ENCODE measurements around the gene SRSF1.
A peak's percentile ranks its signal among the peaks of the same experiment; 100 is the strongest.

SRSF1 gene

GRCh38 chr17:57956291-57957119 lies 50.5 kb downstream of the SRSF1 start:
- TF ChIP-seq CTCF (IDR thresholded peaks at IDR 0.05; ENCODE audit: insufficient read depth, low read length, poor library complexity, severe bottlenecking), result no peak
- Histone ChIP-seq H3K27me3 (replicated peaks; ENCODE audit: control insufficient read depth, insufficient read depth, low read length) (peaks cover 3% of the 10 kb centered on the region), H3K4me3 (replicated peaks; ENCODE audit: low read depth, low read length) (no peak overlapping the region), H3K36me3 (ENCODE audit: control insufficient read depth, insufficient read depth, low read length) (no peaks in the 10 kb centered on the region)
- DNase-seq (ENCODE audit: extremely low read depth, insufficient read length), result peak; percentile 58

- H3K4me3 ChIP-seq (replicated peaks; ENCODE audit: low read depth, low read length), result peak within 1 kb of the TSS; percentile 51
- no peaks in the 10 kb centered on the region for H3K36me3 ChIP-seq (ENCODE audit: control insufficient read depth, insufficient read depth, low read length)
- H3K27me3 ChIP-seq (replicated peaks; ENCODE audit: control insufficient read depth, insufficient read depth, low read length), result peaks cover 3% of the 10 kb centered on the region
- peak; percentile 57 for DNase-seq (ENCODE audit: extremely low read depth, insufficient read length)
- TF ChIP-seq CTCF (IDR thresholded peaks at IDR 0.05; ENCODE audit: insufficient read depth, low read length, poor library complexity, severe bottlenecking), result no peak
Measured at GRCh38 chr17:57955183-57955931, 51.7 kb downstream of the SRSF1 start, which contains the start of gene CUEDC1. TSS of gene CUEDC1 (minus strand) at chr17:57955412. CDS start at chr17:57885564, 69,848 bp downstream.

GRCh38 chr17:57954397-57955182 lies 52.5 kb downstream of the SRSF1 start:
- H3K4me3 ChIP-seq (replicated peaks; ENCODE audit: low read depth, low read length), result peak overlapping the region; percentile 20
- no peak for DNase-seq (ENCODE audit: extremely low read depth, insufficient read length)
- no peak for TF ChIP-seq CTCF (IDR thresholded peaks at IDR 0.05; ENCODE audit: insufficient read depth, low read length, poor library complexity, severe bottlenecking)
- no peaks in the 10 kb centered on the region for H3K36me3 ChIP-seq (ENCODE audit: control insufficient read depth, insufficient read depth, low read length)
- peaks cover 2% of the 10 kb centered on the region for H3K27me3 ChIP-seq (replicated peaks; ENCODE audit: control insufficient read depth, insufficient read depth, low read length)

- no peak overlapping the region for H3K4me3 ChIP-seq (replicated peaks; ENCODE audit: low read depth, low read length)
- no peak for DNase-seq (ENCODE audit: extremely low read depth, insufficient read length)
- no peak for TF ChIP-seq CTCF (IDR thresholded peaks at IDR 0.05; ENCODE audit: insufficient read depth, low read length, poor library complexity, severe bottlenecking)
- peaks cover 2% of the 10 kb centered on the region for H3K27me3 ChIP-seq (replicated peaks; ENCODE audit: control insufficient read depth, insufficient read depth, low read length)
- H3K36me3 ChIP-seq (ENCODE audit: control insufficient read depth, insufficient read depth, low read length), result no peaks in the 10 kb centered on the region
Measured at GRCh38 chr17:57953705-57954396, 53.2 kb downstream of the SRSF1 start.
